MM.1S (cell line): ENCODE data around the gene PIP5K1C.

Experiments used
- DNase-seq: peaks from one replicate; pipeline ENCODE4 v3.0.0-alpha.2; 2015
- H2AFZ ChIP-seq: fragments of 300-600 bp; sonication (generic); 2 replicates; pipeline ENCODE4 v1.6.0; 2016; ENCODE audit warnings: antibody characterized with exemption, low read length
- H3F3A ChIP-seq: fragments of 300-600 bp; sonication (generic); 2 replicates; pipeline ENCODE4 v1.6.1; 2016; ENCODE audit warnings: mild to moderate bottlenecking, antibody characterized with exemption, low read length, moderate library complexity, mixed read lengths; ENCODE audit not compliant: insufficient read depth
- H3K27ac ChIP-seq: fragments of 300-600 bp; sonication (generic); 2 replicates; pipeline ENCODE4 v1.5.1; 2016; ENCODE audit warnings: mild to moderate bottlenecking, low read length
- H3K27me3 ChIP-seq: fragments of 300-600 bp; sonication (generic); replicated peaks from 2 replicates; pipeline ENCODE4 v1.6.0; 2016; ENCODE audit warnings: low read length; ENCODE audit not compliant: insufficient read depth
- H3K36me3 ChIP-seq: fragments of 300-600 bp; sonication (generic); replicated peaks from 2 replicates; pipeline ENCODE4 v1.6.1; 2016; ENCODE audit warnings: mild to moderate bottlenecking, low read length, mixed read lengths; ENCODE audit not compliant: insufficient read depth
- H3K4me1 ChIP-seq: fragments of 300-600 bp; sonication (generic); 2 replicates; pipeline ENCODE4 v1.6.1; 2016; ENCODE audit warnings: low read length, mixed read lengths
- H3K4me2 ChIP-seq: fragments of 300-600 bp; sonication (generic); 2 replicates; pipeline ENCODE4 v1.6.0; 2016; ENCODE audit warnings: low read depth, low read length
- H3K4me3 ChIP-seq: fragments of 300-600 bp; sonication (generic); 2 replicates; pipeline ENCODE4 v1.5.1; 2016; ENCODE audit warnings: low read length, mixed read lengths
- H3K79me2 ChIP-seq: fragments of 300-600 bp; sonication (generic); 2 replicates; pipeline ENCODE4 v1.6.1; 2016; ENCODE audit warnings: mixed run types, low read length, mixed read lengths
- H3K9ac ChIP-seq: fragments of 300-600 bp; sonication (generic); 2 replicates; pipeline ENCODE4 v1.6.1; 2016; ENCODE audit warnings: low read length, mixed read lengths
- H3K9me2 ChIP-seq: fragments of 300-600 bp; sonication (generic); replicated peaks from 2 replicates; pipeline ENCODE4 v1.6.1; 2016; ENCODE audit warnings: mild to moderate bottlenecking, low read length, mixed read lengths; ENCODE audit not compliant: insufficient read depth
- H3K9me3 ChIP-seq: fragments of 300-600 bp; sonication (generic); replicated peaks from 2 replicates; pipeline ENCODE4 v1.6.1; 2016; ENCODE audit warnings: mild to moderate bottlenecking, low read length, mixed read lengths; ENCODE audit not compliant: insufficient read depth
- H4K20me1 ChIP-seq: fragments of 300-600 bp; sonication (generic); 2 replicates; pipeline ENCODE4 v1.6.1; 2016; ENCODE audit warnings: mild to moderate bottlenecking, low read length, moderate library complexity, mixed read lengths; ENCODE audit not compliant: insufficient read depth
- EZH2 ChIP-seq: fragments of 300-600 bp; sonication (generic); optimal IDR thresholded peaks from 2 replicates; pipeline ENCODE3; 2017; ENCODE audit warnings: low read depth, mild to moderate bottlenecking, antibody characterized with exemption, low read length, mixed read lengths
- EZH2phosphoT487 ChIP-seq: fragments of 300-600 bp; sonication (generic); IDR thresholded peaks from 2 replicates; pipeline ENCODE4 v1.6.1; 2018; ENCODE audit warnings: antibody characterized with exemption, low read length
- TF ChIP-seq, protein P1 (sequence below): fragments of 300-600 bp; sonication (generic); IDR thresholded peaks from 2 replicates; pipeline ENCODE4 v1.5.1; 2016; ENCODE audit warnings: antibody characterized with exemption, low read length, mixed read lengths

PIP5K1C gene

DNA sequence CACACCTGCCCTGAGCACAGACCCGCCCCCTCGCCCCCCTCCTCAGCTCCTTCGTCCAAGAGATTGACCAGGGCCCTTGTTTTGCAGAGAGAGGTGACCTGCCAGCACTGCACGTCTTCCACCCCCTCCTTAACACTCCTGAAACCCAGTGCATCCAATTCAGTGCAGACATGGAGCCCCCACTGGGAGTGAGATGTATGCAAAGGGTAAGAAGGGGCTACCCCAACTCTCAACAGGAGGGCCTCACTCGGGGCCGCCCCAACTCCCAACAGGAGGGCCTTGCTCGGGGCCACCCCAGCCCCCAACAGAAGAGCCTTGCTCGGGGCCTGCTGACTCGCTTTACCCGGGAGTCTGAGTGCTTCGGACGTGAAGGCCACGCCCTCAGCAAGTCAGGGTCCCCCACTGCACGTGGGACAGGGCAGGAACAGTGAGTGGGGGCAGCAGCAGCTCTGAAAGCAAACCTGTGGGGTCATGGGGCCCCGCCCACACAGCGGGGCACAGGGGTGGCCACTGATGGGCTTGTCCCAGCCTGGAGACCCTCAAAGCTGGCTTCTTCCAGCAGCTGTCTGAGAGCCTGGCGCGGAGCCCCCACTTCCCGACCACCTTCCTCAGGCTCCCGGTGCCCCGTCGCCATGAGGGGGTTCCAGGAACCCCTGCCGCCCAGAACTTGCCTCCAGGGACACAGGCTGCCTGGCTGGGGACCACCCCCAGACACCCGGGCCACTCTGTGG, 79.3 kb downstream of the PIP5K1C start:
- Histone ChIP-seq H3K9me3 (no peaks in the 10 kb centered on the region), H3K4me1 (peaks cover 26% of the 10 kb centered on the region; the same call in 1 of the 2 replicates), H3K4me3 (no peak overlapping the region), H3F3A (peaks cover 13% of the 10 kb centered on the region; the same call in 1 of the 2 replicates), H3K36me3 (0 out of 2 replicates have a peak, but pooled peaks cover 2% of the 10 kb centered on the region), H3K9me2 (no peaks in the 10 kb centered on the region), H3K27me3 (no peaks in the 10 kb centered on the region), H3K4me2 (no peak overlapping the region), H3K27ac (no peak overlapping the region), H4K20me1 (no peaks in the 10 kb centered on the region), H3K79me2 (peaks cover 33% of the 10 kb centered on the region), H3K9ac (no peak overlapping the region), H2AFZ (no peak overlapping the region)
- no peak for DNase-seq
- TF ChIP-seq, protein P1, sequence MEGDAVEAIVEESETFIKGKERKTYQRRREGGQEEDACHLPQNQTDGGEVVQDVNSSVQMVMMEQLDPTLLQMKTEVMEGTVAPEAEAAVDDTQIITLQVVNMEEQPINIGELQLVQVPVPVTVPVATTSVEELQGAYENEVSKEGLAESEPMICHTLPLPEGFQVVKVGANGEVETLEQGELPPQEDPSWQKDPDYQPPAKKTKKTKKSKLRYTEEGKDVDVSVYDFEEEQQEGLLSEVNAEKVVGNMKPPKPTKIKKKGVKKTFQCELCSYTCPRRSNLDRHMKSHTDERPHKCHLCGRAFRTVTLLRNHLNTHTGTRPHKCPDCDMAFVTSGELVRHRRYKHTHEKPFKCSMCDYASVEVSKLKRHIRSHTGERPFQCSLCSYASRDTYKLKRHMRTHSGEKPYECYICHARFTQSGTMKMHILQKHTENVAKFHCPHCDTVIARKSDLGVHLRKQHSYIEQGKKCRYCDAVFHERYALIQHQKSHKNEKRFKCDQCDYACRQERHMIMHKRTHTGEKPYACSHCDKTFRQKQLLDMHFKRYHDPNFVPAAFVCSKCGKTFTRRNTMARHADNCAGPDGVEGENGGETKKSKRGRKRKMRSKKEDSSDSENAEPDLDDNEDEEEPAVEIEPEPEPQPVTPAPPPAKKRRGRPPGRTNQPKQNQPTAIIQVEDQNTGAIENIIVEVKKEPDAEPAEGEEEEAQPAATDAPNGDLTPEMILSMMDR = no peak
- TF ChIP-seq EZH2phosphoT487 = no peak
- no peak for TF ChIP-seq EZH2

DNA sequence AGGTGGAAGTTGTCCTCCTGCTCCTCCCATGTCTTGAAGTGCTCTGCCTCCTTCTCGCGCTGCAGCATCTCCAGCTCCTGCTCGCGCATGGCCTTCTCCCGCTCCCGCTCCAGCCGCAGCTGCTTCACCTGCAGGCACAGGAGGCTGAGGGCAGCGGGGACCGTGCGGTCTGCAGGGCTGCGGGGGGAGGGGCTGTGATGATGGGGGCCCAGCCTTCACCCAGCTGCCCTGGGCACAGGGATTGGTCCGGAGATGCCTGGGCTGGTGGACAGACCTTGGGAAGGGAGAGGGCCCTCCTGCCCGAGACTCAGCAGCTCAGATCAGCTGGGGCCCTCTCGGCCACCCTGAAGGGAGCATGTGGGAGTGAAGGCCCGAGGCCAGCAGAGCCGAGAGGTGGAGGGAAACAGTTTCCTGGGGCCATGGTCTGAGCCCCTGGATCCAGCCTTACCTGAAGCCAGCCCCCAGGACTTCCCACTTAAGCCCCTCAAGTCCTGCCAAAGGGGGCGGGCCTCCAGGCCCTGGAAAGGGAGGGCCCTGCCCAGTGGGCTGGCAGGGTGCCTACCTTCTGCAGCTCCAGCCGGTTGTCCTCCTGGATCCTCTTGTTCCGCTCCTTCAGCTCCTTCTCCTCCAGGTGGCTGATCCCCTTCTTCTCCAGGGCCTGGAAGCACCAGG, 80.0 kb downstream of the PIP5K1C start:
- TF ChIP-seq EZH2phosphoT487 = no peak
- TF ChIP-seq, protein P1 = no peak
- H3K4me3 ChIP-seq = no peak overlapping the region
- H3K79me2 ChIP-seq = peaks cover 26% of the 10 kb centered on the region
- H3F3A ChIP-seq = peaks cover 13% of the 10 kb centered on the region; the same call in 1 of the 2 replicates
- H2AFZ ChIP-seq = no peak overlapping the region
- no peak overlapping the region for H3K27ac ChIP-seq
- H4K20me1 ChIP-seq = no peaks in the 10 kb centered on the region
- no peaks in the 10 kb centered on the region for H3K27me3 ChIP-seq
- H3K4me1 ChIP-seq = peaks cover 20% of the 10 kb centered on the region; the same call in 1 of the 2 replicates
- 0 out of 2 replicates have a peak, but pooled peaks cover 2% of the 10 kb centered on the region for H3K36me3 ChIP-seq
- DNase-seq = no peak
- H3K4me2 ChIP-seq = no peak overlapping the region
- no peaks in the 10 kb centered on the region for H3K9me3 ChIP-seq
- no peak overlapping the region for H3K9ac ChIP-seq
- H3K9me2 ChIP-seq = no peaks in the 10 kb centered on the region

DNA sequence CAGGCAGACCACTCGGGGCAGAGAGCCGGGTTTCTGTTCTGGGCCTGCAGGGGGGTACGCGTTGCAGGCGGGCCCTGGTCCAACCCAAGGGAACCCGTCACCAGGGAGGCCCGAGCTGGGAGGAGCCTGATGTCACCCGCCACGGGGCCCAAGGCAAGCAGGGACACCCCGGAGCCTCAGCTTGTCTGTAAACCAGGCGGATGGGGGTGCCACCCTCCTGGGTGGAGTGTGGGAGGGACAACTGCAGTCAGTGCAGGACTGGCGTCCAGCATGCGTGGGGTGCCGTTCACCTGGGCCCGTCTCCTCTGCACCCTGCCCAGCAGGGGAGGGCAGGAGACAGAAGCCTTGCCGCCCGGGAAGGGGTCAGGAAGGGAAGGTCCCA, 80.6 kb downstream of the PIP5K1C start:
- Histone ChIP-seq H3K9ac (no peak overlapping the region), H3K79me2 (peaks cover 19% of the 10 kb centered on the region), H3K36me3 (0 out of 2 replicates have a peak, but pooled peaks cover 2% of the 10 kb centered on the region), H2AFZ (no peak overlapping the region), H3F3A (peaks cover 13% of the 10 kb centered on the region; the same call in 1 of the 2 replicates), H3K27ac (no peak overlapping the region), H3K4me3 (no peak overlapping the region), H3K9me3 (no peaks in the 10 kb centered on the region), H3K27me3 (no peaks in the 10 kb centered on the region), H3K4me1 (peaks cover 14% of the 10 kb centered on the region; the same call in 1 of the 2 replicates), H3K4me2 (no peak overlapping the region), H3K9me2 (no peaks in the 10 kb centered on the region), H4K20me1 (no peaks in the 10 kb centered on the region)
- TF ChIP-seq, protein P1 = no peak
- DNase-seq = no peak
